Tibial artery (tissue), 4 donors: ENCODE measurements around the gene CDC20.
A peak's percentile ranks its signal among the peaks of the same experiment; 100 is the strongest.

Experiments
- DNase-seq, 2 donors: peaks; one replicate each; pipeline ENCODE4 v3.0.0-alpha.2; 2019
- H3K27ac ChIP-seq, 2 donors: fragments of 200-600 bp; sonication (generic) in 1 of 2; 1 replicate in 1 of 2; 2 replicates in 1 of 2; pipeline ENCODE4 v1.5.1; 2018 to 2019; ENCODE audit warnings: mild to moderate bottlenecking in 1 of 2
- H3K27me3 ChIP-seq, 2 donors: fragments of 200-600 bp; sonication (generic) in 1 of 2; one replicate each; pipeline versions ENCODE4 v1.5.1 to v1.6.0; 2016 to 2019
- H3K36me3 ChIP-seq, 3 donors: fragments of 200-600 bp; sonication (generic) in 2 of 3; one replicate each; pipeline ENCODE4 v1.5.1; 2016 to 2019; ENCODE audit warnings: mild to moderate bottlenecking in 2 of 3
- H3K4me1 ChIP-seq, 4 donors: fragments of 200-600 bp; sonication (generic) in 2 of 4; 1 replicate in 3 of 4; 2 replicates in 1 of 4; pipeline ENCODE4 v1.5.1; 2016 to 2019
- H3K4me3 ChIP-seq, 2 donors: fragments of 200-600 bp; sonication (generic) in 1 of 2; 1 replicate in 1 of 2; 2 replicates in 1 of 2; pipeline ENCODE4 v1.5.1; 2018 to 2019; ENCODE audit warnings: mild to moderate bottlenecking in 2 of 2
- H3K9me3 ChIP-seq, 3 donors: fragments of 200-600 bp; sonication (generic) in 1 of 3; one replicate each; pipeline ENCODE4 v1.5.1; 2016 to 2019
- intact Hi-C: fragments of 100-400 bp; cut with DNase I; formaldehyde crosslinking; loops from one replicate; pipeline ENCODE4 v1.15.0; 2023; ENCODE audit warnings: low total_unique reads
- TF ChIP-seq, protein P1 (sequence below), 2 experiments: fragments of 200-600 bp in 1 of 2; fragments of 450-650 bp in 1 of 2; IDR thresholded peaks; one replicate each; pipeline ENCODE4 v1.5.1; 2017 to 2019; ENCODE audit warnings: antibody characterized with exemption in 2 of 2, mild to moderate bottlenecking in 1 of 2, moderate library complexity in 1 of 2

The CDC20 gene

DNA sequence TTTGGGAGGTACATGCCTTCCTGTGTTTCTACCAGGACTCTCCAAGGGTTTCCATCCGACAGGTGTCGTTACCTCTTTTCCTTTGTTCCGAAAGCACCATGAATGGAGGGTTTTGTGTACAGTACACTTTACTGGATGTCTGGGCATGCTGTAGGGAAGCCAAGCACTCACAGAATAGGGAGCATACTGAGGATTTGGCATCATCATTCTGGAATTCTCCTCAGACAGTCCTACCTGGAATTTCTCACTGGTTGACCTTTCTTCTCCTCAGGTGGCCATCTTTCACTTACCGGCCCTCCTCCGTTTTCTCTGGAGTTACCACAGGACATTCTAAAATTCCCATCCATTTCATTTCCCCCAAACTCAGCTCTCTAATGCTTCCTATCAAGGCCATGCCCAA is 27.1 kb upstream of the CDC20 start:
- intact Hi-C loops: no loop called here
- Histone ChIP-seq H3K27ac (no peak overlapping the region), H3K36me3 (no peaks in the 10 kb centered on the region), H3K27me3 (no peaks in the 10 kb centered on the region), H3K4me1 (peaks cover 0 to 11% (median 5%) of the 10 kb centered on the region in 4 donors), H3K4me3 (no peak overlapping the region), H3K9me3 (peaks cover 0 to 5% (median 4%) of the 10 kb centered on the region in 3 donors)
- TF ChIP-seq, protein P1, sequence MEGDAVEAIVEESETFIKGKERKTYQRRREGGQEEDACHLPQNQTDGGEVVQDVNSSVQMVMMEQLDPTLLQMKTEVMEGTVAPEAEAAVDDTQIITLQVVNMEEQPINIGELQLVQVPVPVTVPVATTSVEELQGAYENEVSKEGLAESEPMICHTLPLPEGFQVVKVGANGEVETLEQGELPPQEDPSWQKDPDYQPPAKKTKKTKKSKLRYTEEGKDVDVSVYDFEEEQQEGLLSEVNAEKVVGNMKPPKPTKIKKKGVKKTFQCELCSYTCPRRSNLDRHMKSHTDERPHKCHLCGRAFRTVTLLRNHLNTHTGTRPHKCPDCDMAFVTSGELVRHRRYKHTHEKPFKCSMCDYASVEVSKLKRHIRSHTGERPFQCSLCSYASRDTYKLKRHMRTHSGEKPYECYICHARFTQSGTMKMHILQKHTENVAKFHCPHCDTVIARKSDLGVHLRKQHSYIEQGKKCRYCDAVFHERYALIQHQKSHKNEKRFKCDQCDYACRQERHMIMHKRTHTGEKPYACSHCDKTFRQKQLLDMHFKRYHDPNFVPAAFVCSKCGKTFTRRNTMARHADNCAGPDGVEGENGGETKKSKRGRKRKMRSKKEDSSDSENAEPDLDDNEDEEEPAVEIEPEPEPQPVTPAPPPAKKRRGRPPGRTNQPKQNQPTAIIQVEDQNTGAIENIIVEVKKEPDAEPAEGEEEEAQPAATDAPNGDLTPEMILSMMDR (IDR thresholded peaks at IDR 0.05): no peak
- DNase-seq: peak in 1 of 2 donors; percentile 1

DNA sequence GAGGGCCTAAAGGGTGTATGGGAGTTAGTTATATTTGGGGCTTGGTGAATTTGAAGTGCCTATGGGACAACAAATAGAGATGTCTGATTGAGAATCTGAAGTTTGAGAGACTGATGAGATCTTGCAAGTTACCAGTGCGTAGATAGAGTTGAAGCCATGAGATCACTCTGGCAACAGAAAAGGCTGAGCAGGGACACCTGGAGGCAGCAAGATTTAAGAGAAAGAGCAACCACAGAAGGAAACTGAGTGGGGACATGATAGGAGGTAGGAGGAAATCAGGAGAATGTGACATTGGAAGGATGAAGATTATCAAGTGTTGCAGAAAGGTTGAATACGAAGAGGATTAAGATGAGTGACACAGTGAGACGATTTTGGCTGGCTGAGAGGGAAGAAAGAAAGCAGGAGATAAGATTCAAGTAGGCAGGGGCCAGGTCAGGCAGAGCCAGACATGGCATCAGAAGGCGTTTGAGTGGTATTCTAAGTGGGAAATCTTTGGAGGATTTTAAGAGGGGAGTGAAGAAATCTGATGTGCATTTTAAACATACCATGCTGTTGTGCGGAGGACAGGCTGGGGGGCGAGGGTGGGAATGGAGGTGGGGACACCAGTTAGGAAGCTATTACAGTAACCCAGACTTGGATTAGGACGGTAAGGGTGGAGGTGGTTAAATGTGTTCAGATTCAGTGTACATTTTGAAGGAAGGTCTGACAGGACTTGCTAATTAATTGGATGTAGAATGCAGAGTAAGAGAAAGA is 24.2 kb upstream of the CDC20 start:
- intact Hi-C loops: no loop called here
- TF ChIP-seq, protein P1 (IDR thresholded peaks at IDR 0.05): no peak
- Histone ChIP-seq H3K36me3 (no peaks in the 10 kb centered on the region), H3K4me1 (peaks cover 0 to 9% (median 5%) of the 10 kb centered on the region in 4 donors), H3K9me3 (no peaks in the 10 kb centered on the region), H3K4me3 (no peak overlapping the region), H3K27me3 (no peaks in the 10 kb centered on the region), H3K27ac (no peak overlapping the region)
- DNase-seq: peak in 1 of 2 donors; percentile 12

DNA sequence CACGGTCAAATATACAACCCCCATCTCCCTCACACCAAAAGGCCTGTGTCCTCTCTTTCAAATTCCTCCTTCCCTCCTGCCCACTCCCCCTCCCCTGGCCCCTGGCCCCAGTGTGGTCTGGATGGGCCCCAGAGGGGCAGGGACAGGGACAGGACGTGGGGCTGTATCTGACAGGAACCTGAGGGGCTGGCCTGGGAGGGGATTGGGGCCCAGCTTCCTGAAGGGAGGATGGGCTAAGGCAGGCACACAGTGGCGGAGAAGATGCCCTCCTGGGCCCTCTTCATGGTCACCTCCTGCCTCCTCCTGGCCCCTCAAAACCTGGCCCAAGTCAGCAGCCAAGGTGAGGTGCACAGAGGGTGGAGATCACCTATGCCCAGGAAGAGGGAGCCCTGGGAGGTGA is 21.2 kb upstream of the CDC20 start, which contains the start of gene MPL:
Gene MPL, plus strand, starts transcription at position 231 of the 400 bp plus-strand sequence. Its CDS starts 31 bp downstream, at position 262.
- DNase-seq: peak in 1 of 2 donors; percentile 42

DNA sequence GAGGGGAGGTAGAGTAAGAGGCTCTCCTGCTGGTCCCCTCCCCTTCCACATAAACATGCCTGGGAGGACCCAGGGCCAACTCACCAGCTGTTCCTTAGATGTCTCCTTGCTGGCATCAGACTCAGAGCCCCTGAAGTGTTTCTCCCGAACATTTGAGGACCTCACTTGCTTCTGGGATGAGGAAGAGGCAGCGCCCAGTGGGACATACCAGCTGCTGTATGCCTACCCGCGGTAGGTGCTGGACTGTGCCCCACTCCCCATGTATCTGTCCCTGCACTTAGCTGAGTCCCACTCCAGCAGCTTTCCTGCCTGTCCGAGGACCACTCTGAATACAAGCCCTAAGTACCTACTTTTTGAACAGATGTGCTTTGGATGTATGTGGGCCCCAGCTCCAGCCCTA is 20.8 kb upstream of the CDC20 start:
- intact Hi-C loops: no loop called here
- Histone ChIP-seq H3K9me3 (no peaks in the 10 kb centered on the region), H3K36me3 (no peaks in the 10 kb centered on the region), H3K4me3 (no peak overlapping the region), H3K27me3 (no peaks in the 10 kb centered on the region), H3K4me1 (no peaks in the 10 kb centered on the region), H3K27ac (no peak overlapping the region)
- DNase-seq: no peak
- TF ChIP-seq, protein P1 (IDR thresholded peaks at IDR 0.05): no peak

More for the DNA sequence above, 21.2 kb upstream of the CDC20 start, which contains the start of gene MPL:
- Histone ChIP-seq H3K27me3 (no peaks in the 10 kb centered on the region), H3K4me1 (no peaks in the 10 kb centered on the region), H3K27ac (no peak within 1 kb of the TSS), H3K4me3 (no peak within 1 kb of the TSS), H3K36me3 (no peaks in the 10 kb centered on the region), H3K9me3 (no peaks in the 10 kb centered on the region)
- intact Hi-C loops: no loop called here
- TF ChIP-seq, protein P1 (IDR thresholded peaks at IDR 0.05): no peak

DNA sequence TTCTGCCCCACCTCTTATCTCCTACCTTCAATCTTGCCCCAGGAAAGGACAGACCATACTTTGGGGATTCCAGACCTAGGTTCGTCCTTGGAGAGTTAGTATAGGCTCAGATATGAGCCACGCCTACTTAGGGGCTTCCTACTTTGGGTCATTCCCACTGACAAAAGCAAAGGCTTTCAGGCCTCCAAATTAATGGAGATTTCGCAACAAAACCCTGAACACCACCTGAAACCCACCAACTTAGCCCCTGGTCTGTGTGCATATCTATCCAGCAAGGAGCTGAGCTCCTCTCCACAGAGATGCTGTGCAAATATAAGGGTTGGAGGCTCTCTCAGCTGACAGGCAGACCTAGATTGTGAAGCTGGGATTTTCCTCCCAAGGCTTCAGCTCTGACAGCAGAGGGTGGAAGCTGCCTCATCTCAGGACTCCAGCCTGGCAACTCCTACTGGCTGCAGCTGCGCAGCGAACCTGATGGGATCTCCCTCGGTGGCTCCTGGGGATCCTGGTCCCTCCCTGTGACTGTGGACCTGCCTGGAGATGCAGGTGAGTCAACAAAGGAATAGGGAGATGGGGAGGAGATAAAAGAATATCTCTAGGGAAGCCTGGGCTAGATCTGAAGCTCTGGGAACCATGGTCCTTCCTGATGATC is 19.1 kb upstream of the CDC20 start:
- no peak overlapping the region for H3K27ac ChIP-seq
- H3K4me3 ChIP-seq: no peak overlapping the region
- peaks cover 0 to 7% (median 0%) of the 10 kb centered on the region in 4 donors for H3K4me1 ChIP-seq
- TF ChIP-seq, protein P1 (IDR thresholded peaks at IDR 0.05): no peak
- no peaks in the 10 kb centered on the region for H3K9me3 ChIP-seq
- intact Hi-C loops: loop anchor here (10.0 kb wide), 1 partner anchor 415 kb away; no protein-coding TSS in a partner anchor
- peak in 1 of 2 donors; percentile 6 for DNase-seq
- no peaks in the 10 kb centered on the region for H3K27me3 ChIP-seq
- H3K36me3 ChIP-seq: no peaks in the 10 kb centered on the region
